GM18519 (cell line): Measurements from ENCODE around the gene ERBB2.
"Not testable (repeated sequence)": the region's sequence is repeated elsewhere in the genome, so short reads cannot be mapped to it uniquely, and the experiment has no call there.

Experiments used
- ATAC-seq: cut with Tn5 transposase; IDR thresholded peaks from one replicate; pipeline ENCODE4 v1.9.1; 2021; ENCODE audit warnings: mild to moderate bottlenecking, moderate library complexity; ENCODE audit not compliant: unreplicated experiment, low FRiP score

Gene ERBB2

DNA sequence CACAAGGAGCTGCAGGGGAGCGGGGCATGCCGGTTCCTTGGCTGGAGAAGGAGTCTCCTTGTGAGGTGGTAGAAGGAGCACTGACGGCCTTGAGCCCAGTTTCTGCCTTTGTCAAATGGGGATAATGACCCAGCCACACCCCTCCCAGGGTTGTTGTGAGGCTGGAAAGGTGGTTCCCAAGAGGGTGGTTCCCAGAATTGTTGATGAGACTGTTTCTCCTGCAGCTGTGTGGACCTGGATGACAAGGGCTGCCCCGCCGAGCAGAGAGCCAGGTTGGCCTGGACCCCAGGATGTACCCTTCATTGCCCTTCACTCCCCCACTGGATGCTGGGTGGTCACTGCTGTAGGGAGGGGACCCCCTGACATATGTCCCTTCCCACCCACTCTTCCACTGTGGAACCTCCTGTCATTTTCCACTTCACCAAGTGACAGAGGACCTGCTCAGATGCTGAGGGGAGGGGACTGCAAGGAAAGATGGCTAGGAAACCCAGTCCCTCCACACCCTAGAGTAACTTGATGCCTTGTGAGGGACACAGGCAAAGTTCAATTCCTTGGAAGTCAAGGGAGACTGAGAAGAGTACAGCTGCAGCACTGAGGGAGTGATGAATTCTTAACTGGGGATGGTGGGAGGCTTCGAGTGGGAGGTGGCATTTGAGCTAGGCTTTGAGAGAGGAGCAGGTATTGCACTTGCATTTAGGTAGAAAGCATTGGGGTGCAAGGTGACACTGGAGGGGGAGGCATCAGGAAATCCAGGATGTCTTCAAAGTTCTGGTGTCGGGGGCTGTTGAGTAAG lies 19.9 kb downstream of the ERBB2 start:
- no peak for ATAC-seq

DNA sequence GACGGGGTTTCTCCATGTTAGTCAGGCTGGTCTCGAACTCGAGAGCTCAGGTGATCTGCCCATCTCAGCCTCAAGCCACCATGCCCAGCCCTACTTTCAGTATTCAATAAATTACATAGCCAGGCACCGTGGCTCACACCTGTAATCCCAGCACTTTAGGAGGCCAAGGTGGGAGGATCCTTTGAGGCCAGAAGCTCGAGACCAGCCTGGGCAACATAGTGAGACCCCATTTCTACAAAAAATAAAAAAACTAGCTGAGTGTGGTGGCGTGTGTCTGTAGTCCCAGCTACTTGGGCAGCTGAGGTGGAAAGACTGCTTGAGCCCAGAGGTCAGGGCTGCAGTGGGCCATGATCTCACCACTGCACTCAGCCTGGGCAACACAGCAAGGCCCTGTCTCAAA lies 22.2 kb downstream of the ERBB2 start:
- ATAC-seq: no peak

DNA sequence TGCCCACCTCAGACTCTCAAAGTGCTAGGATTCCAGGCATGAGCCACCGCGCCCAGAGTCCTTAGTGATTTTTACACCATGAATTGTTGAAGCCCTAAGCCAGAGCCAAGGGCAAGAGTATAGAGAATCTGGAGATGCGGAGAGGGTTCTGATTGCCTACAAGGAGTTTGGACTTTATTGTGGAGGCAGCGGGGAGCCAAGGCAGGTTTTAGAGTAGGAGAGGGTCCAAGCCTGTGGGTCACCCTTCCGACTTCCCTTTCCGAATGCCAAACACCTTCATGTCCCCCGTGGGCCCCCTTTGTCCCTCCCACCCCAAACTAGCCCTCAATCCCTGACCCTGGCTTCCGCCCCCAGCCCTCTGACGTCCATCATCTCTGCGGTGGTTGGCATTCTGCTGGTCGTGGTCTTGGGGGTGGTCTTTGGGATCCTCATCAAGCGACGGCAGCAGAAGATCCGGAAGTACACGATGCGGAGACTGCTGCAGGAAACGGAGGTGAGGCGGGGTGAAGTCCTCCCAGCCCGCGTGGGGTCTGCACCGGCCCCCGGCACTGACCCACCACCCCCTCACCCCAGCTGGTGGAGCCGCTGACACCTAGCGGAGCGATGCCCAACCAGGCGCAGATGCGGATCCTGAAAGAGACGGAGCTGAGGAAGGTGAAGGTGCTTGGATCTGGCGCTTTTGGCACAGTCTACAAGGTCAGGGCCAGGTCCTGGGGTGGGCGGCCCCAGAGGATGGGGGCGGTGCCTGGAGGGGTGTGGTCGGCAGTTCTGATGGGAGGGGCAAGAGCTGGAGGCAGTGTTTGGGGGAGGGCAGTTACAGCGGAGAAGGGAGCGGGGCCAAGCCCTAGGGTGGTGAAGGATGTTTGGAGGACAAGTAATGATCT lies 23.3 kb downstream of the ERBB2 start:
- no peak for ATAC-seq

GRCh38 chr17:39724731-39725130 lies 24.9 kb downstream of the ERBB2 start:
- ATAC-seq: no peak

DNA sequence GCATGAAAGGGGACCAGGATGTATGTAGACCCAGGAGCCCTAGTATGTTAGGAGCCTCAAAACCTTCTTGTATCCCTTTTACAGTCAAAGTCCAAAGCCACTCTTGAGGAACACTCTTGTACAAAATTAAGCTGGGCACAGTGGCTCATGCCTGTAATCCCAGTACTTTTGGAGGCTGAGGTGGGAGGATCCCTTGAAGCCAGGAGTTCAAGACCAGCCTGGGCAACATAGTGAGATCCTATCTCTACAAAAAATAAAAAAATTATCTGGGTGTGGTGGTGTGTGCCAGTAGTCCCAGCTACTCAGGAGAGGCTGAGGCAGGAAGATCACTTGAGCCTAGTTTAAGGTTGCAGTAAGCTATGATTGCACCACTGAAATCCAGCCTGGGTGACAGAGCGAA lies 26.1 kb downstream of the ERBB2 start:
- not testable (repeated sequence) for ATAC-seq

DNA sequence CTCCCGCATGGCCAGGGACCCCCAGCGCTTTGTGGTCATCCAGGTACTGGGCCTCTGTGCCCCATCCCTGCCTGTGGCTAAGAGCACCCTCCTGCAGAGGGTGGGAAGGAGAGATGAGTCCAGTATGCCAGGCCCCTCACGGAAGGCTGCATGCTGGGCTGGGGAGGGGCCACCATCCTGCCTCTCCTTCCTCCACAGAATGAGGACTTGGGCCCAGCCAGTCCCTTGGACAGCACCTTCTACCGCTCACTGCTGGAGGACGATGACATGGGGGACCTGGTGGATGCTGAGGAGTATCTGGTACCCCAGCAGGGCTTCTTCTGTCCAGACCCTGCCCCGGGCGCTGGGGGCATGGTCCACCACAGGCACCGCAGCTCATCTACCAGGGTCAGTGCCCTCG lies 26.8 kb downstream of the ERBB2 start:
- ATAC-seq: no peak

- ATAC-seq: no peak
Measured at GRCh38 chr17:39727556-39727955, 27.7 kb downstream of the ERBB2 start.

- ATAC-seq: no peak
Measured at GRCh38 chr17:39729280-39729851, 29.5 kb downstream of the ERBB2 start.

- peak; percentile 70 for ATAC-seq
Measured at GRCh38 chr17:39730095-39730921, 30.4 kb downstream of the ERBB2 start, which contains the start of gene MIEN1. Gene MIEN1 (minus strand): TSS chr17:39730532. CDS start chr17:39730495, 37 bp downstream.

DNA sequence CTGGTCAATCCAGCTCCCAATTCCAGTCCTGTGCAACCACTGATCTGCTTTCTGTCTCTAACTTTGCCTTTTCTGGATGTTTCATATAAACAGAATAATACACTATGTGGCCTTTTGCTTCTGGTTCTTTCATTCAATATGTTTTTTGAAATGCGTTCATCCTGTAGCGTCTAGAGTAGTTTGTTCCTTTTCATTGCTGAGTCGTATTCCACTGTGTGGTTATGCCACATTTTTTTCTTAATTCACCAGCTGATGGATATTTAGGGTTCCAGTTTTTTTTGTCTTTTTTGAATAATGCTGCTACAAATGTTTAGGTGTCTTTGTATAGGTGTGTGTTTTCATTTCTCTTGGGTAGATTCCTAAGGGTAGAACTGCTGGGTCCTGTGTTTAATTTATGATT lies 32.7 kb downstream of the ERBB2 start:
- ATAC-seq: no peak

GRCh38 chr17:39735882-39736281 lies 36.0 kb downstream of the ERBB2 start:
- no peak for ATAC-seq

DNA sequence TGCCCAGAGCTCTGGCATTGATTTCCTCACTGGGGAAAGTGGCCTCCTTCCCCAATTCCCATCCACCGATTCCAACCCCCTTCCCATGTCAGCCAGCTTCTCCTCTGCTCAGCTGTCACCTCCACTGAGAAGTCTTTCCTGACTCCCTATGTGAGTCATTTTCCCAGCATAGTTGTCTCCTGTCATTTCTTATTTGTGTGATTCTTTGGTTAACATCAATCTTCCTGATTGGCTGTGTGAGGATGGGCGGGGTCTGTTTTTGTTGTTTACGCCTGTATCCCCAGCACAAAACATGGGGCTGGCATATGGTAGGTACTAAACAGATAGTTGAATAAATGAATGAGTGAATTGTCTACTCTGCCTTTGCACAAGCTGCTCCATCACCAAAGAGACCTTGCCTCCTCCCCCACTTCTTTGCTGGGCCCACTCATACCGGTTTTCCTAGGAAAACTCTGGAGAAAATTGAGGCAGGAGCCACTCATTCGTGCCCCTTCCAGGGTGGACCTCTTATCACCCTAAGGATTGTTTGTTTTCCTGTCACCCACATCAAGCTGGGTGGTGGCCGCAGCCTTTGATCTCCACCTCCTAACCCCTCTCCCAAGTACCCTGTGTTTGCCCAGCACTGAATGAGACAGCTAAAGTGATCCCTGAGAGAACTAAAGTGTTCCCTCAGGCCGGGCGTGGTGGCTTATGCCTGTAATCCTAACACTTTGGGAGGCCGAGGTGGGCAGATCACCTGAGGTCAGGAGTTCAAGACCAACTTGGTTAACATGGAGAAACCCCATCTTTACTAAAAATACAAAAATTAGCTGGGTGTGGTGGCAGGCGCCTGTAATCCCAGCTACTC lies 36.7 kb downstream of the ERBB2 start:
- ATAC-seq: no peak

- no peak for ATAC-seq
Measured at GRCh38 chr17:39737206-39737759, 37.4 kb downstream of the ERBB2 start.

DNA sequence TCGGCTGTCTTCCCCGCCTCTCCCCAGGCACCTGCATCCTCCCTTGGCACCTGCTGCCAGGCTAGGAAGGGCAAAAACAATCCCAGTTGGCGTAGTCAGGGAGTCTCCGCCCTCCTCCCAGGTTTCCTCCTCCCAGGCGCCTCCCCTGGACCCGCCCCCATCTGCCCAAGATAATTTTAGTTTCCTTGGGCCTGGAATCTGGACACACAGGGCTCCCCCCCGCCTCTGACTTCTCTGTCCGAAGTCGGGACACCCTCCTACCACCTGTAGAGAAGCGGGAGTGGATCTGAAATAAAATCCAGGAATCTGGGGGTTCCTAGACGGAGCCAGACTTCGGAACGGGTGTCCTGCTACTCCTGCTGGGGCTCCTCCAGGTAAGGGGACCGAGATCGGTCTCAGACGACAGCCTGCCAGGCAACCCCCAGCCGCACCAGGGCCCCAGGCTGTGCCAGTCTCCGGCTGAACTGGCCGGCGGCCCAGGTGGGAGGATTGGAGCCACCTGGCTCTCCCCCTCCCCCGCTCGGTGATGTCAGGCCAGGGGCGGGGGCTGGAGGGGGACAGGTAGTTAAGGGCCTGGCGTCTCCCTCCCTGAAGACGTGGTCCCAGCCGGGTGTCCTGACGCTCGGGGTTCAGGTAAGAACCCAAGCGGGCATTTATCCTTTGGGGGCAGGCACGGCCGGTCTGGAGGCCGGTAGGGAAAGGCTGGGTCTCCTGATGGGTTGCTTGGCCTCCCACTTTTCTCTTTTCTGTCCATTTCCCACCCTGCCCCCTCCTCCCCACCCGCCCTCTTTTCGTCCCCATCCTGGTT lies 38.1 kb downstream of the ERBB2 start, which contains the start of gene GRB7:
Gene GRB7 (plus strand): TSS at position 179 of the 808 bp plus-strand sequence. CDS start 4,364 bp downstream, outside the sequence.
- ATAC-seq: no peak

GRCh38 chr17:39738568-39738901 lies 38.7 kb downstream of the ERBB2 start:
- no peak for ATAC-seq

DNA sequence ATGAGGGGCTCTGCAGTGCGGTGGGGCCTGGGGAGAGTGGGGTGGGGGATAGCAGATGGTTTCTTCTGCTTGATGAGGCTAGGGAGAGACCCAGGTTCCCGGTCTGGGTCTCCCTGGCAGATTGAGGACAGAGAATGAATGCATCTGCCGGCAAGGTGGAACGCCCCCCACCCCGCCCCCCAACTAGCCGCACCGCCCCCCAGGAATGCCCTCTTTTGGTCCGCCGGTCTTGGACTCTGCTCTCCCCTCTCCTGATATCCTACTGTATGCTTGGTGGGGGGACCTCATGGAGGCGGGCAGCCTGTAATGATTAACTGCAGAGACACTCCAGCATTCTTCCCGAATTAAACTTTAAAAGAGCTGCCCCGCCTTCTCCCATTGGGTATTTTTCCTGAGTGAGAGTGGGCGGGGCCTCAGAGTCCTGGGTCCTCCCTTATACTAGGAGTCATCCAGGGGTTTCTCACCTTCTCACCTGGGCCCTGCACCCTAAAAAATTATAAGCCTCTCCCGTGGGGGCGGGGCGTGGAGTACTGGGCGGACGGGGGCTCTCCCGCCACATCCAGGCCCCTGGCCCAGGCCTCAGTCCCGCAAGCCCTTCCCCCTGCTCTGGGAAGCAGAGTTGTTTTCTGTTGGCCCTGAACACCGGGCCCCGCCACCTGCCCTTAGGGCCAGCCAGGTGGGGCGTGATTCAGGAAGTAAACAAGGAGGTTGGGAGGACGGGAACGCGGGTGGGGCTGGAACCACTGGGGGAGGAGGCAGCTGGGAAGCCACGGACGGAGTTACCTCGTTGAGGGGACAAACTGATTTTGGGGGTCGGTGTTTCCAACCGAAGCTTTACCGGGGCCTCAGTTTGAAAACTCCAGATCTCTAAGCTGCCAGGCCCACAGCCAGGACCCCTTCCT lies 39.4 kb downstream of the ERBB2 start:
- ATAC-seq: no peak

DNA sequence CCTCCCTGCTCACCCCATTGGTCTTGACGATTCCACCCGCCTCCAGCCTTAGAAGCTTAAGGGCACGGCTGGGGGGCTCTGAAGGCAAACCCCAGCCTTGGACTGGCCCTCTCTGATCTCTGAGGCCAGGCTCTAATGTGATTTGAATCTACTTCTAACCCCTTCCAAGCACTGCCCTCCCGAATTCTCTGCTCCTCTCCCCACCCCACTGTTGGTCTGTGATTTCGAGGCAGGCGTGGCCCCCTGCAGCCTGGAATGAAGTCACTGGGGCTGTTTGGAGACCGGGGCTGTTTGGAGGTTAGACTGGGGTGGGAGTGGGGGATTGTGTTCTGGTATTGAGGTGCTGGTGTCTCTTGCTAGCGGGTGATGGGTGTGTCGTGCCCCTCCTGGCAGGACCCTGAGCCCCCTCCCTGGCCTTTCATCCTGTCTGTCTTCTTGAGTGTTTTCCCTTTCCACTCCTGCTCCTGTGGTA lies 40.1 kb downstream of the ERBB2 start:
- no peak for ATAC-seq
